IPS-15b (cell line): ENCODE results near the gene TMTC1.

Source experiments
- H3K27me3 ChIP-seq: one replicate; pipeline ENCODE4 v1.6.1; 2013; ENCODE audit warnings: low read length; ENCODE audit not compliant: control insufficient read depth, insufficient read depth
- H3K36me3 ChIP-seq: one replicate; pipeline ENCODE4 v1.6.1; 2013; ENCODE audit warnings: low read length; ENCODE audit not compliant: control insufficient read depth, insufficient read depth
- H3K4me1 ChIP-seq: one replicate; pipeline ENCODE4 v1.6.1; 2013; ENCODE audit warnings: mild to moderate bottlenecking, low read length; ENCODE audit not compliant: control insufficient read depth, insufficient read depth
- H3K4me3 ChIP-seq: one replicate; pipeline ENCODE4 v1.5.1; 2013; ENCODE audit warnings: low read depth, low read length
- H3K9ac ChIP-seq: one replicate; pipeline ENCODE4 v1.6.1; 2013; ENCODE audit warnings: low read depth, mild to moderate bottlenecking, low read length
- H3K9me3 ChIP-seq: one replicate; pipeline ENCODE4 v1.6.1; 2013; ENCODE audit warnings: mild to moderate bottlenecking, low read length; ENCODE audit not compliant: control insufficient read depth, insufficient read depth

The TMTC1 gene

DNA sequence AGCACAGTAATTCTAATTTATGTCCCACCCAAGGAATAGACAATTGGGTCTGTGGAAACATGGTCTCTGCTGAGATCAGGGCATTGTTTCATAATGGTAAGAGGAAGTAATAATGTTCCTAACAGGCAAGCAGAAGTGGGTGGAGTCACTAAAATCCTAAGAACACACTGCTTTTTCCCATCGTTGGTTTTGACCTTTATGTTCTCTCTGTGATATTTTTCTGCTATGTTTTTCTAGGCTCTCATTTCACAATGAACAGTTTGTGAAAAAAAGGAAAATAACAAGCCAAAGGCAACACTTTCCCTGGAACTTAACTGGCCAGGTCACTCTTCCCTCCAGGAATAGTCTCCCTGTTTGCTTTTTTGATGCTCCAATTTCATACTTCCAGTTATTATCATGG lies 205.7 kb downstream of the TMTC1 start:
- no peaks in the 10 kb centered on the region for H3K36me3 ChIP-seq
- no peak overlapping the region for H3K9ac ChIP-seq
- H3K27me3 ChIP-seq: no peaks in the 10 kb centered on the region
- no peaks in the 10 kb centered on the region for H3K9me3 ChIP-seq
- no peaks in the 10 kb centered on the region for H3K4me1 ChIP-seq
- H3K4me3 ChIP-seq: no peak overlapping the region

DNA sequence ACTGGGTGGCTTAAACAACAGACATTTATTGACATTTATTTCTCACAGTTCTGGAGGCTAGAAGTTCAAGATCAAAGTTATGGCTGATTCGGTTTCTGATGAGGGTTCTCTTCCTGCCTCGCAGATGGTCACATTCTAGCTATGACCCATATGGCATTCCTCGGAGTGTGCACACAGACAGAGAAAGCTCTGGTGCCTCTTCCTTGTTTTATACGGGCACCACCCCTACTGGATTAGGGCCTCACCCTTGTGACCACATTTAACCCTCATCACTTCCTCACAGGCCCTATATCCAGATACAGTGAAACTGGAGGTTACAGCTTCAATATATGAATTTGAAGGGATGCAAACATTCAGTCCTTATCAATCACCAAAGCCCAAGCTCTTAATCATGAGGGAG lies 209.2 kb downstream of the TMTC1 start:
- Histone ChIP-seq H3K4me1 (no peaks in the 10 kb centered on the region), H3K4me3 (no peak overlapping the region), H3K9me3 (no peaks in the 10 kb centered on the region), H3K9ac (no peak overlapping the region), H3K27me3 (no peaks in the 10 kb centered on the region), H3K36me3 (peaks cover 8% of the 10 kb centered on the region)

DNA sequence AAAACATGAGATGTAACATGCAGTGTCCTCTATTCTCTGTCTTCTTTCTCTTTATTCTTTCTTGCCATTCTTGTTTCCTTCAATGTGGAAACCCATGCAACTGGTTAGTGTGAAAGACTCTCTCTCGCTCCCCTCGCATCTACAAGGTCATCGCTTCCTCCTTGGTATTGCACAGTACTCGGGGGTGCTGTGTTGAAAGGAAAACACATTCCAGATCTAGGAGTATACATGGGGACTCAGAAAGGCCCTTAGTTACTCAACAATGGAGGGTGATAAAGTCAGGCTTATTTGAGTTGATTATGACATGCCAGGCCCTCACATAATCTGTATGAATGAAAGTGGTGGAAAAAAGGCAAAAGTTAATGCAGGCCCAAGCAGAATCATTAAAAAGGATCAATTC lies 210.8 kb downstream of the TMTC1 start:
- Histone ChIP-seq H3K9ac (no peak overlapping the region), H3K27me3 (no peaks in the 10 kb centered on the region), H3K4me3 (no peak overlapping the region), H3K36me3 (peaks cover 8% of the 10 kb centered on the region), H3K9me3 (no peaks in the 10 kb centered on the region), H3K4me1 (no peaks in the 10 kb centered on the region)

DNA sequence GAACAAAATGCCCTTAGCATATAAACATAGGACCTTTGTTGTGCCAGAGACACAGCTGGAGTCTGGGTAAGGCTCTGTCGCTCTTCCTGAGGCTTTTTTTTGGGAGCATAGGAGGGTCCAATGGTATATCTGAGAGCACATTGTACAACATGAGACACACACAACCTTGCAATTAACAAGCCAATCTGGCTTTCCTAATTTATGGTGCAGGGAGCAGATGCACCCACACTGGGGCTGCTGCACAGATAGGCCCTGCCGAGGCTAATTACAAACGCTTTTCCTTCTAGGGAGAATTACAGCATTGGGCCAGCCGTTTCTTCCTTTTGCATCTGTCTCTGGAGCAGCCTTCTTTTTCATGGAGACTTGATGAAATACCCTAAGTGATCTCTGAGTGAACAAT lies 211.3 kb downstream of the TMTC1 start:
- H3K9me3 ChIP-seq: no peaks in the 10 kb centered on the region
- H3K4me3 ChIP-seq: no peak overlapping the region
- no peaks in the 10 kb centered on the region for H3K27me3 ChIP-seq
- H3K36me3 ChIP-seq: peaks cover 8% of the 10 kb centered on the region
- no peak overlapping the region for H3K9ac ChIP-seq
- no peaks in the 10 kb centered on the region for H3K4me1 ChIP-seq

DNA sequence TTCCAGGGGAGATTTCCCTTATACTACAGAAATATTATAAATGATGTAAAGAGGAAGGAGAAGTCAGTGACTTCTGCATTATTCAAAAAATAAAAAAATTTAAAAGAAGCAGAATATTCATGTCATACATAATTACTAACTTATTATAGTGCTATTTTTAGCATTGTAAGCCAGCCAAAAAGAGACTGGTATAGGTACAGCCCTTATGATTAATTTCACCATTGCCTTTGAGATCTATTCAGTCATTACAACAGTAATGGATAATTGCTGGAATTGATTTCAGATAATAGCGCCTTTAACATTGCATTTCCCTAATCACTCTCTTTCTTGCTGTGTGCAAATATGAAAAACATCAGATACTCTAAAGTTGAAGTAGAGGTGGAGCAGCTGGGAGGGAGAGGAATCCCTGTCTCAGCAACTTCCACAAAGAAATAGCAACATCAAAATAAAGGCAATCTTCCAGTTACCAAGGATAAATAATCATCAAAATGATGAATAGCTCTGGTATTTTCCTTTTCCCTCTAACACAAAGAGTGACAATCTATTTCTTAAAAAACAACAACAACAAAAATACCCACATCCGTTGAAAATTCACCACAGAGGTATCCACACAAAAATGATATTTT lies 214.5 kb downstream of the TMTC1 start:
- Histone ChIP-seq H3K9me3 (no peaks in the 10 kb centered on the region), H3K4me1 (no peaks in the 10 kb centered on the region), H3K27me3 (no peaks in the 10 kb centered on the region), H3K36me3 (peaks cover 8% of the 10 kb centered on the region), H3K9ac (no peak overlapping the region), H3K4me3 (no peak overlapping the region)

DNA sequence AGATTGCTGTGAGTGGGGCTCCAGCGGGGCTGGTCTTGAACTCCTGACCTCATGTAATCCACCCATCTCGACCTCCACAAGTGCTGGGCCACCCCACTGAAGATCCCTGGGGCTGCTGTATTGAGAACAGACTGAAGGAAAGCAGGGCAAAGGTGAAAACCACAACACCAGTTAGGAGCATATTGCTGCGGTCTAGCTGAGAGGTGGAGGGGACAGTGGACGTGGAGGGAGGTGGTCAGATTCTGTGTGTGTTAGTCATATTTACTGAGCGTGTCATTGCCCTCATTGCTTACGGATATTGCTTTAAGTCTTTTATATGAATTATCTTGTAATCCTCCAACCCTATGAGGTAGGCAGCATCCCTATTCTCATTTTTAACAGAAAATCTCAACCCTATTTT lies 217.3 kb downstream of the TMTC1 start:
- H3K36me3 ChIP-seq: no peaks in the 10 kb centered on the region
- no peak overlapping the region for H3K4me3 ChIP-seq
- no peak overlapping the region for H3K9ac ChIP-seq
- no peaks in the 10 kb centered on the region for H3K9me3 ChIP-seq
- H3K27me3 ChIP-seq: no peaks in the 10 kb centered on the region
- peaks cover 2% of the 10 kb centered on the region for H3K4me1 ChIP-seq

DNA sequence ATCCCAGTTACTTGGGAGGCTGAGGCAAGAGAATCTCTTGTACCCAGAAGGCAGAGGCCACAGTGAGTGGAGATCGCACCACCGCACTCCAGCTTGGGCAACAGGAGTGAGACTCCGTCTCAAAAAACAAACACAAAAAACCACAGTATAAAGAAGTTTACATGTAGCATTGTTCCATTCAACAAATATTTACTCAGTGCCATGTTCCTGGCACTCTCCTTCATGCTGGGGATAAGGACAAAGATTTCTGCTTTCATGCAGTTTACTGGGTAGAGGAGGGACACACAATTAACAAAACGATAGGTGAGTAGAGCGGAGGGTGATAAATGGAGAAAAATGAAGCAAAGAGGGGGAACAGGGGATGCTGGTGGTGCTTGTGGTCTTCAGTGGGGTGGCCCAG lies 218.0 kb downstream of the TMTC1 start:
- Histone ChIP-seq H3K4me3 (no peak overlapping the region), H3K9me3 (no peaks in the 10 kb centered on the region), H3K4me1 (peaks cover 2% of the 10 kb centered on the region), H3K27me3 (no peaks in the 10 kb centered on the region), H3K36me3 (no peaks in the 10 kb centered on the region), H3K9ac (no peak overlapping the region)

DNA sequence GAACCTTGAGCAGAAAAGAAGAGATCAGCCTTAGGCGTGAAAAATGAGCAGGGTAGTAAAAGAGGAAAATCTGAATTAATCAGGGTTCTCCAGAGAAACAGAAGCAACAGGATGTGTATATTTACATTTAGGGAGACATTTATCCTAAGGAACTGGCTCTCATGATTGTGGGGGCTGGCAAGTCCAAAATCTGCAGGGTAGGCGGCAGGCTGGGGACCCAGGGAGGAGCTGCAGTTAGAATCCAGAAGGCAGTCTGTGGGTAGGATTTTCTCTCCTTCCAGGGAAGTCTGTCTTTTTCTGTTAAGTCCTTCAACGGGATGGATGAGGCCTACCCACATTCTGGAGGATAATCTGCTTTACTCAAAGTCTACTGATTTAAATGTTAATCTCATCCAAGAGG lies 218.8 kb downstream of the TMTC1 start:
- Histone ChIP-seq H3K4me3 (no peak overlapping the region), H3K36me3 (no peaks in the 10 kb centered on the region), H3K9ac (no peak overlapping the region), H3K27me3 (no peaks in the 10 kb centered on the region), H3K4me1 (peaks cover 2% of the 10 kb centered on the region), H3K9me3 (no peaks in the 10 kb centered on the region)

DNA sequence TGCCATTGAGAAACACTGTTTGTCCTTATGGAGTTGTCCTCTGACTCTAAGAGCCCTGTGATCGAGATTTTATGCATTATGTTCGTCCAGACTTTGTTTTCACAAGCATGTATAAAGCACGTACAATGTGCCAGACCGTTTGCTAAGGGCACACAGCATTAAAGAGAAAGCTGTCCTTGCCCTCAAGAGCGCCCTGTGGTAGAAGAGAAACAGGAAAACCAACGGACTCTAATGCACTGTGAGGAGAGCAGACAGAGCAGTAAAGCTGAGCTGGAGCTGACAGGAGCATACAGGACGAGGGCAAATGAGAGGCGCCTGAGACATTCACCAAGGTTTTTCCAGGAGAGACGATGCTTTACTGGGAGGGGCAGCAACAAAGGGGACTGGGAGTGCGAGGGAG lies 220.1 kb downstream of the TMTC1 start:
- Histone ChIP-seq H3K4me1 (peaks cover 2% of the 10 kb centered on the region), H3K9ac (no peak overlapping the region), H3K36me3 (no peaks in the 10 kb centered on the region), H3K4me3 (no peak overlapping the region), H3K27me3 (no peaks in the 10 kb centered on the region), H3K9me3 (no peaks in the 10 kb centered on the region)

DNA sequence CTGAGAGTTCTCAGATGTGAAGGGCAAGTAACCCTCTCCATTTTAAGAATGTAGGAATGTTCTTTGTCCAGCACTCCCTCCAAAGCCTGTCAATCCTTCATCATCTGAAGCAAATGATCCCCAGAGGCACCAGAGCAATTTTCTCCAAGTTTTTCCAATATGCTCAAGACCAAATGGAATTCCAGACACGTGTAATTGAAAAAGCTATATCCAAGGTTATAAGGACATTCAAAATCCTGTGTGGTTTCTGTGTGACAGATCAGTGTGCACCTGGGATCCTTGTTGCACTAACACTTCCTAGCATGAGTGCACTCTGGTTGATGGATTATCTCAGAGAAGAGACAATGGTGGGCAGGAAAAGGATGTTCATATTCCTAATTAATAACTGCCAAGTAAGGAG lies 220.7 kb downstream of the TMTC1 start:
- H3K4me3 ChIP-seq: no peak overlapping the region
- no peaks in the 10 kb centered on the region for H3K9me3 ChIP-seq
- no peak overlapping the region for H3K9ac ChIP-seq
- H3K27me3 ChIP-seq: no peaks in the 10 kb centered on the region
- H3K4me1 ChIP-seq: peaks cover 2% of the 10 kb centered on the region
- H3K36me3 ChIP-seq: no peaks in the 10 kb centered on the region

DNA sequence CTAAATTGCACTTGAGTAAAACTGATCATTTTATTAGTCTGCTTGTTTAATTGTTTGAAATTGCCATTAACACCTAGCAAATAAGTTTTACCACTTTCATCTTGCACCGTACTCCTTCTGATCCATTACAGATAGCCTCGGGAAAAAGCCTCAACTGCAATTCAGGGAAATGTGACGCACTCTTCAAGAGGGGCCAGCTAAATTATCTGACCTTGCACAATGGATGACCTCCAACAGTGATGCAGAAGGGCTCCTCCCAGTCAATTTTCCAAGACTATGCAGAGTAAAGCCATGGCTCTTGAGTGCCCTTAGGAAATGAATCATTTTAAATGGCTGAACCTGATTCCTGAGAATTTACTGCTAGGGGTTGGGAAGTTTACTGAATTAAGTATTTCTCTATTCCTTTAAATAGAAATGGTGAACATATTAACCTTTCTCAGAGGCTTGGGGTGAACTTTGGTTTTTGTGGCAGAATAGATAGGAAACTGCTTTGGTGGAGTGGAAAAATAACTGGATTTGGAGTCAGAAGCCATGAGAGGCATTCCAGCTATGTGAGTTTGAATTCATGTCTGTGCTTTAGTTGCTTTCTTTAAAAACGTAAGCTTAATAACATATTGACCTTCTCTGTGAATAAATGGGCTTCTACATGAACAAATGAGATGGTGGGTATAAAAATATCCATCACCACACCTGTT lies 221.5 kb downstream of the TMTC1 start:
- no peaks in the 10 kb centered on the region for H3K36me3 ChIP-seq
- H3K27me3 ChIP-seq: no peaks in the 10 kb centered on the region
- no peaks in the 10 kb centered on the region for H3K9me3 ChIP-seq
- no peak overlapping the region for H3K9ac ChIP-seq
- H3K4me3 ChIP-seq: no peak overlapping the region
- peaks cover 2% of the 10 kb centered on the region for H3K4me1 ChIP-seq

DNA sequence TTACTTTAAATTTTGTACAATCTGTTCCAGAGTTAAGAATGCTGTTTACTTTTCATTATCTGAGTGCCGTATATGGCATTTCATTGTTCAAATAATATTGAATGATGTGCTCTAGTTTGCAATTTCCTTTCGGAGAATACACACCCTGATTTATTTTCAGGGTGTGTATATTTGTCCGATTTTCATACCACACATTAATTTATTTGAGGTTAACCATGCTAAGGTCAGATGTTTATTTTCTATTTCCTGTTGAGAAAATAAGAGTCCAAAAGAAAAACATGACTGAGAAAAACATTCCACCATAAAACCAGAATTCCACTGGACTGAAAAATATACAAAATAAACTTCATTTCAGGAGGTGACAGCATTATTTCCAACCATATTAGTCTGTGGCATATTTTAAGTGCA lies 222.1 kb downstream of the TMTC1 start:
- Histone ChIP-seq H3K4me3 (no peak overlapping the region), H3K27me3 (no peaks in the 10 kb centered on the region), H3K36me3 (no peaks in the 10 kb centered on the region), H3K9me3 (no peaks in the 10 kb centered on the region), H3K4me1 (peaks cover 2% of the 10 kb centered on the region), H3K9ac (no peak overlapping the region)
